HUES6 (cell line): ENCODE measurements around the gene MAN2A2.

Source experiments
- H3K27ac ChIP-seq: 2 replicates; pipeline ENCODE4 v1.7.0; 2013; ENCODE audit warnings: low read depth, mild to moderate bottlenecking, low read length, inconsistent platforms
- H3K27me3 ChIP-seq: 2 replicates; pipeline ENCODE4 v1.6.1; 2013; ENCODE audit warnings: low read length; ENCODE audit not compliant: control insufficient read depth, insufficient read depth
- H3K36me3 ChIP-seq: 2 replicates; pipeline ENCODE4 v1.6.1; 2013; ENCODE audit warnings: low read length; ENCODE audit not compliant: control insufficient read depth, insufficient read depth
- H3K4me1 ChIP-seq: 2 replicates; pipeline ENCODE4 v1.6.1; 2013; ENCODE audit warnings: low read length; ENCODE audit not compliant: control insufficient read depth, insufficient read depth
- H3K4me3 ChIP-seq: 2 replicates; pipeline ENCODE4 v1.5.1; 2013; ENCODE audit warnings: low read depth, low read length
- H3K9ac ChIP-seq: one replicate; pipeline ENCODE4 v1.6.1; 2013; ENCODE audit warnings: mild to moderate bottlenecking, low read length
- H3K9me3 ChIP-seq: 2 replicates; pipeline ENCODE4 v1.6.1; 2013; ENCODE audit warnings: low read depth, low read length; ENCODE audit not compliant: control insufficient read depth, insufficient read depth

The MAN2A2 gene

DNA sequence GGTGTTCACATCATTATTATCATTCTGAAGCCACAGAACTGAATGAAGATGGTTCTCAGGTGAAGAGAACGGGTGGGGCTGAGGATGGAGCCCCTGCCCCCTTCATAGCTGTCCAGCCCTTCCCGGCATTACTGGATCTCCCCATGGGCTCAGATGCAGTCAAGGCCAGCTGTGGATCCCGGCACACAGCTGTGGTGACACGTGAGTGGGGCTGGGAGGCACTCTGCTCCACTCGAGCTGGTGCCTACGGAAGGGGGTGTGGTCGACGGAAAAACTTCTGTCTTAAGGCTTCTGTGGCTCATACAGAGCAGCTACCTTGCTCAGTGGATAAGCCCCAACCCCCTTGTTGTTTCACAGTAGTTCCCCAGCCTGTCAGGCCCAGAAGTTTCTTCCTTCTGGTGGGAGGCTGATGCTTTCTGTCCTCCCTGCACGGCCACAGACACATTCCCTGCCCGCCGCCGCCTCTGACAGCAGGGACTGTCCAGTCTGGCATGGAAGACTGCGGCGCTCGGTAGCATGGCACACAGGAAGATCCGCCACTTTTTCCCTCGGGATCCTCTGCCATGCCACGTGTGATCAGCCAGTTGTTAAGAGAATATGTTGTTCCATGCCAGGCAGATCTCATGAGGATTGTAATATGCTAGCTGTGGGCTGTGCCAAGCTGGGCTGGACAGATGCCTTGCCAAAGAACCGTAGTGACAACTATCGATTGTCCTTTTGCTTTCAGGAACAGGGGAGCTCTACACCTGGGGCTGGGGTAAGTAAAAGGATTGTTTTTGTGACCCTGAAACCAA is 57.4 kb downstream of the MAN2A2 start:
- H3K36me3 ChIP-seq = peaks cover 53% of the 10 kb centered on the region
- H3K27ac ChIP-seq = no peak overlapping the region
- no peak overlapping the region for H3K4me3 ChIP-seq
- H3K9ac ChIP-seq = no peak overlapping the region
- no peaks in the 10 kb centered on the region for H3K9me3 ChIP-seq
- H3K4me1 ChIP-seq = peaks cover 14% of the 10 kb centered on the region
- peaks cover 6% of the 10 kb centered on the region; the same call in 1 of the 2 replicates for H3K27me3 ChIP-seq

DNA sequence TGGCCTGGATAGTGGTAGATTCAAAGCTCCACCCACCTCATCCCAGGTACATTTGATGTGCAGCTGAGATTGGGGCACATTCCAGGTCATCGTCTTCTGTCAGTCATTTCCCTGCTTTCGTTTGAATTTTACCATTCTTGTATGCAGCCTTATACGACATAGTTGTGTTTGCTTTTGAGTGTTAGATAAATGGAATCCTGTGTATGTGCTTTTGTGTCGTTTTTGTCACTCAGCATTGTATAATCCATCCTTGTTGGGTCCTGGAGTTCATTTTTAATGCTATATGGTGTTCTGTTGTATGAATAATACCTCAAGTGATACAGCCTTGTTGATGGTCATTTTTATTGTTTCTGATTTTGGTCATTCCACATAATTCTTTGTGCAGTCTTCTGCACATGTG is 58.9 kb downstream of the MAN2A2 start:
- Histone ChIP-seq H3K27me3 (peaks cover 3% of the 10 kb centered on the region; the same call in 1 of the 2 replicates), H3K4me1 (peaks cover 8% of the 10 kb centered on the region), H3K9me3 (no peaks in the 10 kb centered on the region), H3K9ac (no peak overlapping the region), H3K4me3 (no peak overlapping the region), H3K27ac (no peak overlapping the region), H3K36me3 (peaks cover 67% of the 10 kb centered on the region)

DNA sequence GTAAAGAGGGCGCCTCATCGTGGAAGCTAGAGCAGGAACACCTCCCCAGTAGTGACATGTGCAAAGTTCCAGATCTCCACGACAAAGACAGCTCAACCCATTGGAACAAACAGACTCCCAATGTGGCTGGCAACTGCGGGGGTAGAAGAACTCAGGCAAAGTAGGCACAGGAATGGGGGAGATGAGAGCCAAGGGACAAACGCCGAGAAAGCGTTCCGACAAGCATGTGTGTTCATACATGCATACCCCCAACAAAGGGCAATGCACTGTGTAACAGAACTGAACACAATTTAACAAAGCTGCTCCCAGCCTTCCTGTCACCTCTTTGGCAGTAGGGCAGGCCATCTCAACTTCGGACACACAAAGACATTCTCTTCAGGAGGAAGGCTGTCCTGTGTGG is 63.2 kb downstream of the MAN2A2 start:
- H3K4me1 ChIP-seq = no peaks in the 10 kb centered on the region
- H3K9me3 ChIP-seq = no peaks in the 10 kb centered on the region
- H3K4me3 ChIP-seq = no peak overlapping the region
- peaks cover 93% of the 10 kb centered on the region for H3K36me3 ChIP-seq
- no peak overlapping the region for H3K27ac ChIP-seq
- H3K9ac ChIP-seq = no peak overlapping the region
- no peaks in the 10 kb centered on the region for H3K27me3 ChIP-seq

DNA sequence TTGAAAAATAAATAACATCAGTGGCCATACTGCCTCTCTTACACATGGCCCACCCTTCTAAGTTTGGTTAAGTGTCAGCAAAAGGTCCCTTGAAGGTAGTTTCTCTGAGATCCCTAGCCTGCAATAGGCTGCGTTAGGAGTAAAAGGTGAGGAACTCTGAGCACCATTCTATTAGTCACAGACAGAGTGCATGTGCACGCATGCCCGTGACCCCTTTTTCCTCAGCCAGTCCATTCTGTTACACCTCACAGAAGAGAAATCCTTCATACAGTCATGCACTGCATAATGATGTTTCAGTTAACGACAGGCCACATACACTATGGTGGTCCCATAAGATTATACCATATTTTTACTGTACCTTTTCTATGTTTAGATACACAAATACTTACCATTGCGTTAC is 64.1 kb downstream of the MAN2A2 start:
- Histone ChIP-seq H3K4me3 (no peak overlapping the region), H3K9ac (no peak overlapping the region), H3K27ac (no peak overlapping the region), H3K27me3 (no peaks in the 10 kb centered on the region), H3K4me1 (no peaks in the 10 kb centered on the region), H3K36me3 (peaks cover 86% of the 10 kb centered on the region), H3K9me3 (no peaks in the 10 kb centered on the region)

DNA sequence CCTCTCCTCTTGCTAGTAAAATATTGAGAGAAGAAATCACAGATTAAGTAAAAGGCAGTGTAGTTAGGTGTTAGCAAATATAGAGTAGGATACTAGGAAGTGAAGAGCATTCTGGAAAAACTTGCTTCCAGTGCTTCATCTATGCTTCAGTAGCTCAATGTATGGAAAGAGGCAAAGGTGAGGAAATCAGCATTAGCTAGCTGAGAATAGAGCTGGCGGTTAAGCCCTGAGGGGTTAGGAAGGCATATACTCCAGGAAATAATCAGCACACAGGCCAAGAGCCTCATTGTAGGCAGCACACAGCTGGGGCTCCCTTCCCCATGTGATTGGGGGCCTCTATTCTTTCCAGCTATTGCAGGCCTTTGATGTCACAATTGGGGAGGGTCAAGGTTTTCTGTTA is 65.3 kb downstream of the MAN2A2 start:
- H3K4me1 ChIP-seq = no peaks in the 10 kb centered on the region
- no peak overlapping the region for H3K4me3 ChIP-seq
- no peak overlapping the region for H3K9ac ChIP-seq
- no peaks in the 10 kb centered on the region for H3K9me3 ChIP-seq
- peaks cover 86% of the 10 kb centered on the region for H3K36me3 ChIP-seq
- no peaks in the 10 kb centered on the region for H3K27me3 ChIP-seq
- H3K27ac ChIP-seq = no peak overlapping the region

DNA sequence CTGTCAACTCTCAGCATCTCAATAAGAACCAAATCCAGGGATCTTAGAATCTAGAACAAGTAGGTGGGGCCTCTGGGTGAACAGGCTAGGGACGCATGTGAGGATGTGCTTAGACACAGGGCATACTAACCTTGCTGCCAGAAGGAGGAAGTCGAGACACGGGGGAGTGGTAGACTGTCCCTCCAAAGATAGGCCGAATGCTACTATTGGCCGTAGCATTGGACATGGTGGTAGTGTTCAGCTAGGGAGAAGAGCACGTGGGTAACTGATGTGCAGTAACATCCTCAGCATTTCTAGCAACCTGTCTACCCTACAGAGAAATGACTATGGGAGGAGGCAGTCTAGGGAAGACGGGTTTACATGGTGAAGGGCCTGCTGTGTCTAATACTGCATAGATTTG is 67.2 kb downstream of the MAN2A2 start:
- no peak overlapping the region for H3K27ac ChIP-seq

DNA sequence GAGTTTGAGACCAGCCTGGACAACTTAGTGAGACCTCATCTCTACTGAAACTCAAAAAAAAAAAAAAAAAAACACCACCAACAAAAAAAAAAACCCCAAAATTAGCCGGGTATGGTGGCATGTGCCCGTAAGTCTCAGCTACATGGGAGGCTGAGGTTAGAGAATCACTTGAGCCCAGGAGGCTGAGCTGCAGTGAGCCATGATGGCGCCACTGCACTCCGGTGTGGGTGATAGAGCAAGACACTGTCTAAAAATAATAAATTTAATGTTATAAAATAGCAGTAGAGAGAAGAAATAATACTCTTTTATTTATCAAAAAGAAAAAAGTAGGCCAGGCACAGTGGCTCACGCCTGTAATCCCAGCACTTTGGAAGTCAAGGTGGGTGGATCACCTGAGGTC is 69.0 kb downstream of the MAN2A2 start:
- H3K36me3 ChIP-seq = peaks cover 90% of the 10 kb centered on the region
- H3K4me3 ChIP-seq = no peak overlapping the region
- no peaks in the 10 kb centered on the region for H3K4me1 ChIP-seq
- H3K9ac ChIP-seq = no peak overlapping the region
- H3K27ac ChIP-seq = no peak overlapping the region
- H3K9me3 ChIP-seq = no peaks in the 10 kb centered on the region
- no peaks in the 10 kb centered on the region for H3K27me3 ChIP-seq

More for the DNA sequence above, 67.2 kb downstream of the MAN2A2 start:
- Histone ChIP-seq H3K9ac (no peak overlapping the region), H3K27me3 (no peaks in the 10 kb centered on the region), H3K4me3 (no peak overlapping the region), H3K4me1 (no peaks in the 10 kb centered on the region), H3K9me3 (no peaks in the 10 kb centered on the region), H3K36me3 (peaks cover 91% of the 10 kb centered on the region)
